CD4-positive, alpha-beta T cell treated with Interleukin-10 for 1 hour (primary cell): ENCODE results near the gene RPS24.
"Not testable (repeated sequence)": the region's sequence is repeated elsewhere in the genome, so short reads cannot be mapped to it uniquely, and the experiment has no call there.

Experiments
- DNase-seq: peaks from one replicate; pipeline ENCODE4 v3.0.0-alpha.2; 2020

Gene RPS24

GRCh38 chr10:78058562-78058961, 24.9 kb downstream of the RPS24 start:
- no peak for DNase-seq

DNA sequence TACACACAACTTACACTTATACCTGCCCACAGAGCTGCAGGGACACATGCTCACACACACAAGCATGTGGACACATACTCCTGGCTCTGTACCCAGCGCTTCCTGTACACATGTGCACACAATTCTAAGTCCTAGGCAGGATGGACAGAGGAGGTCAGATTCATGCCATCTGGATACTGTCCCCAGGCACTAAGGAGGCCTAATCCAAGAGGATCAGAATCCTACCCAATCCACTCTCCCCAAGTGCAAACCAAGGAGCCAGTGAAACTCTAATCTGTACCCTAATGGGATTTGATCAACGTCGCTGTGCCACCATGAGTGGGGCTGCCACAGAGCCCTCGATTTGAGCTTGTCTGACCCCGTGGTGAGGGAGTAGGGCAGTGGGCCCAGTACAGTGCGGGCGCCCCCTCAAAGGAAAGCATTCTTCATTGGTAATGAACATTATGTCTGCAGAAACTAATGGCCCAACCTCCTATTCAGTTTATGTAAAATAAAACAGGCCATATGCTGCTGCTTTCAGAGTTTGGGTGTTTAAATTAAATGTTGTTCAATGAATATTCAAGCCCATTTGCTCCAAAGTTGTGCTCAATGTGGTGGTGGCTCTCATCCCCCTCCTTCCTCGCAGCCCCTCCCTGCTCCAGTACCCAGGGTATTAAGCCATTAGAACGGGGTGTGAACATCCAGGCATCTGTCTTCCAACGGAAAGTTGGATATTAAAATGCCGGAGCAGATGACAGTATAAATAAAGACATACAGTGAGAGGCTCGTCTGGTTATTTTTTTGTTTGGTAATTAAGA, 26.4 kb downstream of the RPS24 start:
- no peak for DNase-seq

DNA sequence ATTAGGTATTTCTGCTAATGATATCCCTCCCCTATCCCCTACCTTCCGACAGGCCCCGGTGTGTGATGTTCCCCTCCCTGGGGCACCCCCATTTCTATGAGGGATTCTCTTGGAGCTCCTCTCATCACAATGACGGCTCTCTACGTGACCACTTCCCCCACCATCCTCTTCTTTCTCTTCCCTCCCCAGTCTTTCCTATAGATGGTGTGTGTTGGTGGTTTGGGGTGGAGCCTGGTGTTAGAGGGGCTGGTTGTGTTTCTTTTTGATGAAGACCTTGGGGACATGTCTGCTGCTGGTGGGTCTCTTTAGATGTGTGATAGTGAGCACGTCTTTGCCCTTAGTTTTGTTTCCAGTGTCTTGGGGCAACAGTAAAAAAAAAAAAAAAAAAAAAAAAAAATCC, 28.6 kb downstream of the RPS24 start:
- no peak for DNase-seq

GRCh38 chr10:78063236-78063635, 29.6 kb downstream of the RPS24 start:
- no peak for DNase-seq

DNA sequence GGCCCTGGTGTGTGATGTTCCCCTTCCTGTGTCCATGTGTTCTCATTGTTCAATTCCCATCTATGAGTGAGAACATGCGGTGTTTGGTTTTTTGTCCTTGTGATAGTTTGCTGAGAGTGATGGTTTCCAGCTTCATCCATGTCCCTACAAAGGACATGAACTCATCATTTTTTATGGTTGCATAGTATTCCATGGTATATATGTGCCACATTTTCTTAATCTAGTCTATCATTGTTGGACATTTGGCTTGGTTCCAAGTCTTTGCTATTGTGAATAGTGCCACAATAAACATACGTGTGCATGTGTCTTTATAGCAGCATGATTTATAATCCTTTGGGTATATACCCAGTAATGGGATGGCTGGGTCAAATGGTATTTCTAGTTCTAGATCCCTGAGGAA, 31.3 kb downstream of the RPS24 start:
- not testable (repeated sequence) for DNase-seq

DNA sequence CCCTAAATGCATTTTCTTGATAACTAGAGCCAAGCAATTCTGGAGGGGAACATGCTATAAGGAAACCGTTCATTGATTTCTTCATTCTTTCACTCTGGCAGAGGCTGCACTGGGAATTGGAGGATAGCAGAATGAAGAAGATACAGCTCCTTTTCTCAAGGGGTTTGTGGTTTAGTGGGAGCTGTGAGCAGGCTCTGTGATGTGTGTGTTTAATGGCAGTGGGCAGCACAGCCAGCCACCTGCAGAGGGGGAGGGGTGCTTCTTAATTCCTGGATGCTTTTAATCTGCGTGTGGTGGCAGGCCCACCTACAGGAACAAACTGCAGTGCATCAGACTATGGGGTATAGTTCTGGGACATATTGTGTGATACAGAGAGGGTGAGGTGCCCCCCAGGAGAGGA, 31.9 kb downstream of the RPS24 start:
- no peak for DNase-seq

GRCh38 chr10:78066012-78066411, 32.3 kb downstream of the RPS24 start:
- no peak for DNase-seq

DNA sequence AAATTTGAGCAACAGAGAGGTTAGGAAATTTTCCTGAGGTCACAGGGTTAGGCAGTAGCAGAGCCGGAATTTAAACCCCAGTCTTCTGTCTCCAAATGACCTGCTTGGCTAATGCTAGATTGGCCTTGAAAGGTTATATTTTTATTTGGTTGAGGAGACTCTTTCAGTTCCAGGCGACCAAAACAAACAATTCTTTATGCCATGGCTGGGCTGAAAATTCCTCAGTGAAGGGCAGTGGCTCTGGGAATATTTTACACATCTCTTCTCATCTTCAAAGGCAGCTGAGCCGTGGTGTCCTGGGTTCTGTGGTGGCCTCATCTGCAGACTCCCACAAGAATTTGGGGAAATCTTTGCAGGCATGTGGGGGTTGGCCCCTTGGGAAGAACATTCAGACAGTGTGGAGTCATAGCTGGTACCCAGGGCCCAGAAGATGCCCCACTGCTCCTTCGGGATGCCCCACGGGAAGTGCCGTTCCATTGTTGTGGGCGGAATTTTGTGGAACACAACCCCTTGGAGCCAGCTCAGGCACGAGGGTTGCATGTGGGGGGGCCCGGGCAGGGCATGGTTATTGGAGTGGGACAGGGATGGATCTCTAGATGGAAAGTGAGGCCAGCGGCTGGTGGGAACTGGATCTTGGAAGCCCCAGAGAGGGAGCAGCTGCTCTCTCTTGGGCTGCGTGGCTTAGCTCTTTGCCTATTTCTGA, 33.2 kb downstream of the RPS24 start:
- DNase-seq = no peak

DNA sequence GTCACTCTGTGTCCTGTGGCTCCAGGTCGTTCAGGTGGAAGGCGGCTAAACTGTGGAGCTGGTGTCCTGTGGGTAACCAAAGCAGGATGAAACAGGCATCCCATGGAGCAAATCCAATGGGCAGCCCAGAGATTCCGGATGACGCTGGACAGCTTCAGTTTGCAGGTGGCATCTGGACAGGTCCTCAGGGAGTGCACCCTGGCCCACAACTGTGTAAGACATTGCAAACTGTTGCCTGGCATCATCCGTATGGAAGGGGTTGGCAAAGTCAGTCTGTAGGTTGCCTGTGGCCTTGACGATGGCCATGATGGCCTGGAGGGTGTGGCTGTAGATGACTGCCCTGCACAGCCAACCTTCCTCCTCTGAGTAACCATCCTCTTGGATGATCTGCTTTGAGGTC, 35.5 kb downstream of the RPS24 start:
- DNase-seq = no peak

- not testable (repeated sequence) for DNase-seq
Measured at GRCh38 chr10:78070064-78070463, 36.4 kb downstream of the RPS24 start.

DNA sequence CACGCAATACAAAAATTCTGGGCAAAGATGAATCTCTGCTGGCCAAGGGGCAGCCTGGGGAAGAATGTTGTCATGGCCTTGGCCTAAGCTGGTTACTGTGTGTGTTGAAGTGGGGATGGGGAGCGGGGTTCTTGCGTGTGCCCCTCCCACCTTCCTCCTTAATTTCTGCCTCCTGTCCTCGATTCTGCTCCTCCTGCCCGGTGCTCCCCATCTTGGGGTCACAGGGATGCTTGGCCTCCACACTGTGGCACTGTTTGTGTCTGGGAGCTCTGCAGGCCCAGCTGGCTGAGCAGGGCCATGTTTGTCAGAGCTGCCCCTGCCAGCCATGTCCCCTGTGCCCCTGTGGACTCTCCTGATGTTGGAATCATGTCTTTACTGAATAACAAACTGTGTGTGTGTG, 37.1 kb downstream of the RPS24 start:
- no peak for DNase-seq

DNA sequence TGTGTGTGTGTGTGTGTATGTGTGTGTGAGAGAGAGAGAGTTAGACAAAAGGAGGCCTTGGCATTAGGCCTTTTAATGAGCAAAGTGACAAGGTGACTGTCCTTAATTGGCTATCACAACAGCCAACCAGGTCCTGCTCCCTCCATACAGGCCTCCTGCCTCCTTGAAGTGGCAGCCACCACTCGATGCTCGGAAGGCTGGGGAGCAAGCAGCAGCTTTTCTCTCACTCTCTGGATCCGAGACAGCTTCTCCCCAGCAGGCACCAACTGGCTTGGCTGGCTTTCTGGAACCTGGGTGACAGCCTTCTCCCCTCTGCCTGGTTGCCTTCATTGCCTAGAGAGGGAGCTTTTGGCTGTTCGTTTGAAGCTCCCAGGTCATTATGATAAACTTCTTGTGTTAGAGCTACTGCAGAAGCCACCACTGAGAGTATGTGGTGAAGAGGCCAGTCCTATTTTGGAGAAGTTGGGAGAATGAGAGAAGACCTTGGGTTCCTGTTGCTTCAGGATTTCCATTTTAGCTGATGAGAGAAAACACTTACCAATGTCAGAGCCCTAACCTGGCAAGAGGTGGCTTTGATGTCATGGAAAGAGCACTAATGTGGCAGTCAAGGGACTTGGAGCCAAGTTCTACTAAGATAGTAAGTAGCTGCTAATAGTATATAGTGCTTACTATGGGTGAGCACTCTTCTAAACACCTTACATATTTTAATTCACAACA, 37.6 kb downstream of the RPS24 start:
- no peak for DNase-seq

DNA sequence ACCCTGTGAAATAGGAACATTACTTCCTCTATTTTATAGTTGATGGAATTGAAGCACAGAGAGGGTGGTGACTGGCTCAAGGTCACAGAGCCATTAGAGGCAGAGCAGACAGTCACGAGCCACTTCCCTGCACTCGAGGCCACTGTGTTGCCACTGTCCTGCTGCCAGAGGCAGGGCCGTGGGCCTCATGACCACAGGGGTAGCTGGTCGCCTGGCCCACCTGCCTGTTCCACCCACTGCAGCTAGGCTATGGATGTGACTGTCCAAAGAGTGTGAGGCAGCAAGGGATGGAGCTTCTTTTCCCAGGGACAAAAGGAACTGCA, 38.2 kb downstream of the RPS24 start:
- no peak for DNase-seq

DNA sequence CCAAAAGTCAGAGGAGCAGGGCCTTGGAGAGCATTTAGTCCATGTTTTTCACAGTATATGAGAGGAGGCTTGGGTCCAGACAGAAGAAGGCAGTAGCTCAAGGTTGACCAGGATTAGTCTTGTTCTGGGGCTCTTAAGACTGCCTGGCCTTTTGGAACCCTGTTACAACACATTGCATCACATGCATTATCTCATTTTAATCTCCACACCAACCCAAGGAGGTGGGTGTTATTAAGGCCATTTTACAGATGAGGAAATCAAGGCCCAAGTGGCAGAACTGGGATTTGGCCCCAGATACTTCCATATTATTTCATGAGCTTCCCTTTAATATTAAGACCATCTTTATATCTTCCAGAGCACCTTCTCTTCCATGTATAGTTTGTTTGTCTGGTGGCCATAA, 38.8 kb downstream of the RPS24 start:
- no peak for DNase-seq

- not testable (repeated sequence) for DNase-seq
Measured at GRCh38 chr10:78075806-78076205, 42.1 kb downstream of the RPS24 start.

DNA sequence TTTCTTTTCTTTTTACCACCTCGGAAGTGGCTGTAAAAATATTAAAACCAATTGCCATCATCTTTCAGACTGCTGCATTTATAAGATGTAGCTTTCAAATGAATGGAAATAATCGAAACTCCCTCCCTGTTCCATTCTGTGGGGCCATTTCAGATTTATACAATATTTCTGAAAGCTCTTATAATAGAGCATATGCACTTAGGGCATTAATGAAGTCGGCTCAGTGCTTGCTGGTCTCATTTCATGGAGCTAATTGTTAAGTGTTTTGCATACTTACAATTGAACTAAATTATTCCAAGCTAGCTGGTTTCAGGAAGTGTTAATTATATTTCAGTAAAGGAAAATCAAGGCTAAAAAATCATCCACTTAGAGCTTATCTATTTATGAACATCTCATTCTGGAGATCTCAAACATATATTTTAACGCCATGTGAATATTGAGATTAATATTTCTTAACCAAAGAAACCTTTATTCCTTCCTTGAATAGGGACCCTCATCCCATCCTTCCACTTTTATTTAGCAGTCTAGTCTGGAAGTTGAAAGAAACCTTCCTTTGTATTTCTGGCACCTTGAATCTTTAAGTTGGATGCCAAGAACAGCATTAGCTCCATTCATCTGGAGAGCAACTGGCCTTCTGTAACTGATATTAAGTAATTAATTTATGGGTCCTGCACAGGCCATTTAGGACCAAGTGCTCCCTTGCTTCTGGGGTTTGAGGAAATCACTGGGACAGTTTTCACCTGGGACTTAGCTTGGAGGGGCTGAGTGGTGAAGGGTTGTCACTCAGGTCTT, 45.1 kb downstream of the RPS24 start:
- no peak for DNase-seq

DNA sequence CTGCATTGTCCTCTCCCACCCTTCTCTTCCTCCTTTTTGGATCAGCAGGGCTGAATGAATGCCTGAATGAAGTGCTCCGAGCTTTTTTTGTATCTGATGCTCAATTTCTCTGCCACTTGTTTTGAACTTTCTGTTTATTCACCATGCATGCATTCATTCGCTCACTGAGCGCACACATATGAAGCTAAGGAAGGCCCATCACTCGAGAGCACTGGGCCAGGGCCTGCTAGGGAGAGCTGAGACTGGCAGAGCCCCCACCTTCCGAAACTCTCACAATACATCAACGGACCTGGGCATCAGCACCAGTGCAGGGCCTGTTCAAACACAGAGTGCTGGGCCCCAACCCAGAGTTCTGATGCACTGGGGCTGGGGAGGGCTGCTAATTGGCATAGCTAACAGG, 45.7 kb downstream of the RPS24 start:
- DNase-seq = no peak

- DNase-seq = no peak
Measured at GRCh38 chr10:78081292-78081691, 47.6 kb downstream of the RPS24 start.

DNA sequence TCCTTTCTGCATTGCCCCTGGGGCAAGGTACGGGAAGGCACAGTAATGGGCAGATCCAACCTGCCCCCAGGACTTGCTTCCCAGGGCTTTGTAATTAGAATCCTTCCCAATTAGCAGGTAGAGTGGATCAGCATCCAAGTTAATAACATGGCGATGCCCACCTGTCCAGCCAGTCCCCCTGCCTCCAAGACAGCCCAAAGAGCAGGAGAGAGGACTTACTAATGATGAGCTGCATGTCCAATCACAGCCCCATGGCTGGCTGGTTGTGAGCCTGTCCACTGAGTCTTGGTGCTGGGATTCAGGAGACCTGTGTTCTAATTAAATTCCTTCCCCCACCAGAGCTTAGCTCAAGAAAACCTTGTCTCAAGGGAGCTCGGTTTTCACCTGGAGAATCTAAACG, 49.0 kb downstream of the RPS24 start:
- no peak for DNase-seq
